CD4-positive, alpha-beta T cell (primary cell): ENCODE results near the gene KCTD11. TPM values are rescaled to one million over a fixed set of nuclear protein-coding genes. Genes with fewer than 3 reads are reported as not detected.
A peak's percentile ranks its signal among the peaks of the same experiment; 100 is the strongest.

Experiments
- ATAC-seq: fragments of 200-7000 bp; cut with Tn5 transposase; one replicate; pipeline ENCODE4 v1.10.0; 2022; ENCODE audit warnings: mild to moderate bottlenecking; ENCODE audit not compliant: poor library complexity
- CTCF ChIA-PET: fragments of 350-600 bp; sonication (Branson Sonifier 250); formaldehyde crosslinking; loops from one replicate; lab custom pipeline; 2021; ENCODE audit warnings: antibody characterized with exemption, inconsistent platforms; lab: Charles Lee
- POLR2A ChIA-PET: fragments of 350-600 bp; sonication (Branson Sonifier 250); formaldehyde crosslinking; loops from one replicate; lab custom pipeline; 2021; ENCODE audit warnings: antibody characterized with exemption, inconsistent platforms; lab: Charles Lee
- DNase-seq, 14 experiments: peaks; one replicate each; pipeline ENCODE4 v3.0.0-alpha.2; 2013 to 2020; ENCODE audit warnings: mixed read lengths in 2 of 14
- H3K27ac ChIP-seq, 2 donors: one replicate each; pipeline versions ENCODE4 v1.5.1 to v1.7.0; 2013; ENCODE audit warnings: low read length in 2 of 2, low read depth in 1 of 2, mild to moderate bottlenecking in 1 of 2
- H3K27me3 ChIP-seq, 2 experiments: 1 replicate in 1 of 2; 2 replicates in 1 of 2; pipeline versions ENCODE4 v1.6.1 to v1.7.0; 2013; ENCODE audit warnings: low read length in 2 of 2, control low read depth in 1 of 2, mild to moderate bottlenecking in 1 of 2, moderate library complexity in 1 of 2; ENCODE audit not compliant: insufficient read depth in 2 of 2, control insufficient read depth in 1 of 2
- H3K36me3 ChIP-seq: one replicate; pipeline ENCODE4 v1.6.1; 2013; ENCODE audit warnings: low read length, control low read depth; ENCODE audit not compliant: insufficient read depth
- H3K4me1 ChIP-seq: one replicate; pipeline ENCODE4 v1.6.1; 2013; ENCODE audit warnings: low read length, control low read depth; ENCODE audit not compliant: insufficient read depth
- H3K4me3 ChIP-seq: one replicate; pipeline ENCODE4 v1.5.1; 2013; ENCODE audit warnings: mild to moderate bottlenecking, low read length, moderate library complexity
- H3K9me3 ChIP-seq, 2 experiments: 1 replicate in 1 of 2; 2 replicates in 1 of 2; pipeline versions ENCODE4 v1.6.1 to v1.7.0; 2013; ENCODE audit warnings: low read length in 2 of 2, mild to moderate bottlenecking in 2 of 2, control low read depth in 1 of 2, moderate library complexity in 1 of 2; ENCODE audit not compliant: control insufficient read depth in 1 of 2, insufficient read depth in 1 of 2
- H3K27ac Mint-ChIP-seq: one replicate; pipeline ENCODE4 v1.8.0; 2020; ENCODE audit warnings: mixed read lengths
- H3K27me3 Mint-ChIP-seq: one replicate; pipeline ENCODE4 v1.8.0; 2021; ENCODE audit warnings: mixed read lengths
- H3K36me3 Mint-ChIP-seq: one replicate; pipeline ENCODE4 v1.8.0; 2021; ENCODE audit warnings: low read depth, mixed read lengths
- H3K4me1 Mint-ChIP-seq: one replicate; pipeline ENCODE4 v1.8.0; 2021; ENCODE audit warnings: low read depth, mixed read lengths
- H3K4me3 Mint-ChIP-seq: one replicate; pipeline ENCODE4 v1.8.0; 2020; ENCODE audit warnings: mild to moderate bottlenecking, mixed read lengths
- H3K9me3 Mint-ChIP-seq: one replicate; pipeline ENCODE4 v1.8.0; 2020; ENCODE audit warnings: mixed read lengths
- CTCF ChIP-seq: fragments of 200-600 bp; IDR thresholded peaks from one replicate; pipeline ENCODE4 v1.8.0; 2022; ENCODE audit warnings: antibody characterized with exemption, mild to moderate bottlenecking
- intact Hi-C, 2 experiments: fragments of 100-400 bp; cut with DNase I in 1 of 2; cut with micrococcal nuclease in 1 of 2; formaldehyde crosslinking; loops; one replicate each; pipeline versions ENCODE4 v1.15.1 to v1.9.0; 2023 to 2025; cut with DNase I, micrococcal nuclease
- total RNA-seq, 174 experiments: library from RNA in 2 of 174; stranded (reverse) in 2 of 174; gene quantifications; one replicate each; pipeline ENCODE4 v1.2.3 and lab custom pipeline; 2021 to 2026

The KCTD11 gene
- total RNA-seq, 2 experiments from 2014 or later = 1.3 to 1.6 TPM

DNA sequence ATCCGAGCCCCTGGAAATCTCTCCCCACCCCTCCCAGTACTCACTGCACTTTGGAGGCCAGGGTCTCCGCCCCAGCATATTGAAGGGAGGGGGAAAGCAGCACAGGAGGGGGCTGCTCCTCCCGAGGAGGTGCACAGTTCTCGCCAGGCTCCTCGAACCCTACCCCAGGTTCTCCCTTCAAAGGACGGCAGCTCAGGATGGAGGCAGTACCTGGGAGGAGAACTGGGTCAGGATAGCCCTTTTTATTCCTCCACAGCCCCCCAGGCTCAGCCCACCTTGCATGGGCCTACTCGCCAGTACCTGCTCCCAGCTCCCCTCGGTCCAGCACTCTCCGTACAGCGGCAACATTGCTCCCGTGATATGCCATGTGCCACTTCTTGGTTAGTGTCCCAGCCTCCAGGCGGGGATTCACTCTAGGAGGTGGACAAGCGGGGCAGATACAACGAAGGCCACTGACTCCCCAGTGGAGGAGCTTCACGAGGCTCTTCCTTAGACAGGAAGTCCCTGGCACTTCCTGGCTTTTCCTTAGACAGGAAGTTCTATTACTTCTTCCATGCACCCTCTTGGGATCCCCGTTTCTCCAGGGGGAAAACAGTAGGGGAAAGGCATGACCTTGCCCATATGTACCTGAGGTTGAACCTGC, 34.7 kb upstream of the KCTD11 start:
- intact Hi-C loops = loop anchor here in 1 of 2 experiments (1.0 to 5.0 kb wide), 2 partner anchors 11 to 370 kb away; partner anchors contain the start of genes TP53 and WRAP53
- Histone ChIP-seq H3K36me3 (peaks cover 68% of the 10 kb centered on the region), H3K27me3 (no peaks in the 10 kb centered on the region), H3K9me3 (no peaks in the 10 kb centered on the region), H3K4me3 (no peak overlapping the region), H3K4me1 (peaks cover 37% of the 10 kb centered on the region), H3K27ac (no peak overlapping the region)
- POLR2A ChIA-PET = no interaction called here
- TF ChIP-seq CTCF = no peak
- no peaks in the 10 kb centered on the region for H3K9me3 Mint-ChIP-seq
- peaks cover 78% of the 10 kb centered on the region for H3K36me3 Mint-ChIP-seq
- H3K4me1 Mint-ChIP-seq = peaks cover 39% of the 10 kb centered on the region
- CTCF ChIA-PET = no interaction called here
- DNase-seq (peak in 1 of 14 experiments; percentile 27), ATAC-seq (no peak)
- peak overlapping the region; percentile 66 for H3K4me3 Mint-ChIP-seq
- H3K27me3 Mint-ChIP-seq = no peaks in the 10 kb centered on the region
- peak overlapping the region; percentile 76 for H3K27ac Mint-ChIP-seq

- Mint-ChIP-seq H3K4me3 (peak overlapping the region; percentile 66), H3K27ac (peak overlapping the region; percentile 76), H3K36me3 (peaks cover 78% of the 10 kb centered on the region), H3K4me1 (peaks cover 29% of the 10 kb centered on the region), H3K9me3 (no peaks in the 10 kb centered on the region), H3K27me3 (no peaks in the 10 kb centered on the region)
- DNase-seq (no peak), ATAC-seq (no peak)
- Histone ChIP-seq H3K9me3 (no peaks in the 10 kb centered on the region), H3K27ac (no peak overlapping the region), H3K36me3 (peaks cover 68% of the 10 kb centered on the region), H3K27me3 (no peaks in the 10 kb centered on the region), H3K4me3 (no peak overlapping the region), H3K4me1 (peaks cover 27% of the 10 kb centered on the region)
- intact Hi-C loops = loop anchor here in 1 of 2 experiments (5.0 kb wide), 1 partner anchor 369 kb away; the partner anchor contains the start of genes TP53 and WRAP53
- ChIA-PET CTCF (no interaction called here), POLR2A (no interaction called here)
- no peak for TF ChIP-seq CTCF
Observed at GRCh38 chr17:7318121-7318860, 33.7 kb upstream of the KCTD11 start.

- Mint-ChIP-seq H3K36me3 (peaks cover 76% of the 10 kb centered on the region), H3K27ac (no peak overlapping the region), H3K4me3 (no peak overlapping the region), H3K9me3 (no peaks in the 10 kb centered on the region), H3K4me1 (peaks cover 4% of the 10 kb centered on the region), H3K27me3 (no peaks in the 10 kb centered on the region)
- TF ChIP-seq CTCF = no peak
- H3K4me3 ChIP-seq = no peak overlapping the region
- no peak for ATAC-seq
- POLR2A ChIA-PET = no interaction called here
- DNase-seq = peak in 1 of 14 experiments; percentile 2
- intact Hi-C loops = loop anchor here in 1 of 2 experiments (10.0 kb wide), 1 partner anchor 533 kb away; the partner anchor contains the start of genes CYB5D1, NAA38 and TMEM88
- no peaks in the 10 kb centered on the region for H3K27me3 ChIP-seq
- peaks cover 81% of the 10 kb centered on the region for H3K36me3 ChIP-seq
- H3K9me3 ChIP-seq = no peaks in the 10 kb centered on the region
- peaks cover 14% of the 10 kb centered on the region for H3K4me1 ChIP-seq
- CTCF ChIA-PET = no interaction called here
- H3K27ac ChIP-seq = no peak overlapping the region
Observed at GRCh38 chr17:7321466-7321865, 30.5 kb upstream of the KCTD11 start.
